Central memory CD4-positive, alpha-beta T cell (primary cell): ENCODE measurements around the gene TRHDE.

Experiments used
- DNase-seq: peaks from one replicate; pipeline ENCODE4 v3.0.0; 2022

The TRHDE gene

DNA sequence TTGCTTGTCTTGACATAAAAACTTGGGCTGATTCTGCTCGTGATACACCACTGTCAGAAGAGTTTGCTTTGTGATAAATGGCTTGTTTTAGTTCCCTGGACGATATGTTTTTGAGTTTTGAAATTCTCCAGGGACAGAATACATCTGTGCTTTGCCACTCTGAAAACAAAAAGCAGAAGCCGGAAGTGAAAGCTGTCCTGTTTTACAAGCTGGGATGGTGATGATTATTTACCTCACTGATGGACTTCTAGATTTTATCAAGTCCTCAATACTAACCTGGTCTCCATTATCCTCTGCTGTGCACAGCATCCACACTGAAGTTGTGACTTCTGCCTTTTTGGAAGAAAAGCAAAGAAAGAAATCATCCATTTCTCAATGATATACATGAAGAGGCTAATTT lies 251.6 kb downstream of the TRHDE start:
- no peak for DNase-seq

DNA sequence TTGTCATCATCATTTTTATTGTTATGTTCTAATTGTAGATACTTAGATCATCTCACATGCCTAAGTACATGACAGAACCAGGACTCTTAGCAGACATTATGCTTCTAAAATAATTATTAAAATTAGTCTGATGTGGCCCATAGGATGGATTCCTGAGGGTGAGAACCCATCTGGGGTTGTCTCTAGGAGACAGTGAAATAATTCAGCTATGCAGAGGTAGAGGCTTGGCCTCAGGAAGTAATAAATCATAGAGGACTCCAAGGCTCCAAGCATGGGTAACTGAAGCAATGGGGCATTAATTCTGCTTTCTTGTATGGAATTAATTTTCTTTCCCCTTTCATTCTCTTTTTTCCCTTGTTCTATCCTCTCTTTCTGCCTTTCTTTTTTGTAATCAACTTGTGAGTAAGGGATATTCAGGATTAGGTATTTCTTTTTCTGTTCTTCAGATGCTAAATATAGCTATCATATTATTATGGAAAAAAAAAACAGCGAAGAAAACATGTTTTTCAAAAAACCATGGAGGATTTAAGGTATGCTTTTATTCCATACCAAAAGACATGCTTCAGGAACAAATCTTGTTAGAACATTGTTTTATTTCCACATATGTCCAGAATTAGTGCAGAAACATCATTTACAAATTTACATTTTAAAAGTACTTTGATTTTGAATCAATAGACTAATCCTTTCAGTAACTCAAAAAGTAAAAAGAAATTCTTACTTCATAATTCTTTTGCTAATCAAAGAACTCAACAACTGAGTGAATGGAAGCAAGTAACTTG lies 263.2 kb downstream of the TRHDE start:
- DNase-seq, result no peak

- no peak for DNase-seq
These were observed 268.6 kb downstream of the TRHDE start for GRCh38 chr12:72540811-72541210.

- DNase-seq, result no peak
These were observed 271.8 kb downstream of the TRHDE start for GRCh38 chr12:72543777-72544467.

- no peak for DNase-seq
These were observed 273.9 kb downstream of the TRHDE start for GRCh38 chr12:72546106-72546505.

DNA sequence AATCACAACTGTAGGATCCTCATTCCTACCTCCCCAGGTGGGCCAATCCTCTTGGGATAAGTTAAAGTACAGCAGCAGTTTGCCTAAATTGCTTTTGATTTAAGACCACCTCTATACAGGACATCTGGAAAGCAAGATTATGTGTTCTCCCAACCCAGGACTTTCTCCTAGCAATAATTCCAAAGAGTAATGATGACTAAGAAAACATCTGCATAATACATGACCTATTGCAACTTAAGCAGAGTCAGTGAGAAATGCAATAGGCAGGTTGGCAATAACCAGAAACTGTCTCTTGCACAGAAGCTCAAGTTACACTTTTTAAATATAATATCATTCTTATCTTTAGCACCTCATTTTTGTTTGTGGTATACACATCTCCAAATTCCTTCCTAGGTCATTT lies 275.4 kb downstream of the TRHDE start:
- no peak for DNase-seq

DNA sequence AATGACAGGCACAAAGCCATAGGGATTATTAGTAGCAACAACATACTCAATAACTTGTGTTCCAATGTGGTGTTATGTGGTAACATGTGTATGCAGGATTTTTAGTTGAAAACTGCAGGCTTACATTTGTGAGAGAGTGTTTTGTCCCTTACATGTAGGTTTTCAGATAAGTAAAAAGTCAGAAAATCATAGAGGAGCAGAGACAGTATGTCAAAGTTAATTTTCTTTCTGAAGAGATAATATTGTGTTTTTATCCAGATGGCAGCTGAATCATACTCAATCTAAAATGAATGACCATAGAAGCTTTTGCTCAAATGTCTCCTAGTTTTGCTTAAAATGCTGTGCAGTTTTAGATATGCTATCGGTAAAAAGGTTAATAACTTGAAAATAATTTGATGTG lies 277.0 kb downstream of the TRHDE start:
- no peak for DNase-seq

GRCh38 chr12:72560003-72560769 lies 288.0 kb downstream of the TRHDE start:
- DNase-seq, result no peak

DNA sequence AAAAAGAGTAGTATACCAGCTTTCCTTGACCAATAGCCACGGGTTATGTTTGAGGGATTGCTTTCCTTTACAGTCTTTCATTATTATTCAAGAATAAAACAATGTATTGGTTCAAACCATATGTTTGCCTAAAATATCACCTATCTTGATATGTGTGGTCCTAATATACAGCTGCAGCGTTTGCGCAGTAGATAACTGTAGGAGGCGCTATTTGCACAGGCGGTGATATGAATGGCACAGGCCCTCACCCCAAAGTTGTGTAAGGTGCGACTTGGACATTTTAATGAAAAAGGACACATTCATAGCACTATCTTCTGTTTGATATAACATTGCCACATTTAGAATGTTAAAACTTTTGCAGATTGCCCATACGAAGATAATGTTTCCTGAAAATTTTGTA lies 298.4 kb downstream of the TRHDE start:
- no peak for DNase-seq

DNA sequence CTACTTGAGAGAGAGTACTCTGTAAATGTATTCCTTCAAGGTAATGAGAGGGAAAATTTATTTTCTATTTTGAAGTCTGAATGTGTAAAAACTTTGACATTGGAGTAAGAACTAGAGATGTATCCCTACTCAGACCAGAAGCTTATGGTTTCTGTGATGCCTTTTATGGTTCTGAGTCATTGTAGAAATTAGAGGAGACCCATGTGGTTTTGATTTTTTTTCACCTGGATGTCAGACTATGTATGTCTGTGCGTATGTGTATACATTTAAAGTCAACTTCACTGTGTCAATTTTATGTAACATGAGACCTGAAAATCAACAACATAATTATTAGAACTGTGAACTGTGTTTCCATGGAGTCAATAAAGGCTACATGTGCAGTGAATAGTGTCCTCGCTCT lies 302.0 kb downstream of the TRHDE start:
- DNase-seq, result no peak

- no peak for DNase-seq
These were observed 306.2 kb downstream of the TRHDE start for GRCh38 chr12:72578327-72578726.

DNA sequence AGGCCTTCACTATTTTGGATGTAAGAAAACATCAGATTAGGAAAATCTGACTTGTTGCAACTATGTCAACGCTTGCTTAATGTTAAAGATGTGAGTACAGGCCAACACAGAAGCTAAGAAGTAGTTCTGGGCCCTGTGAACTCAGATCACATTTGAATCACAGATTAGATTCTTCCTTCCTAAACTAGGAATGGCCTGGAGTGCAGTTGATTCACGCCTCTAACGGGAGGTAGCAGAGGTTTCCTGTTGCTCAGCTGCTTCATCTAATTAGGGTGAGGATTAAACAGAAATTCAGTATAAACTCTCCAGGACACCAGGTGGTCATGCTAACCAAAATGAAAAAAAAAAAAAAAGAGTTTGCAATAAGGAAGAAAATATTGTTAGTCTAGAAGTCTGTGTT lies 314.3 kb downstream of the TRHDE start:
- DNase-seq, result no peak

DNA sequence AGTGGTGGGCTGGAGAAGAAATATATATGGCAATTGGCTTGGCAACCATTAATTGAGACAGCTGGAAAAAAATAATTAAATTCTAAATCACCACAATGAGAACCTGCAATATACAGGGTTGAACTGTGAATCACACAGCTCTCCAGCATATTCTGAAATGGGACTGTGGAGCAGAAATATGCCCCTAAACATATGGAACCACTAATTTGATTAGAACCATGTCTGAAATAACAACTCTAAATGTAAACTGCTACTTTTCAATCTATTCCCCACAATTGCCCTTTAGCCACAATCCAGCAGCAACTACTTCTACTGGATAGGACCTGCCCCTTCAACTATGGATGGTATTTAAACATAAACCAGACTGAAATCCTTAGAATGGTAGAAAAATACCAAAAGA lies 330.4 kb downstream of the TRHDE start:
- no peak for DNase-seq

DNA sequence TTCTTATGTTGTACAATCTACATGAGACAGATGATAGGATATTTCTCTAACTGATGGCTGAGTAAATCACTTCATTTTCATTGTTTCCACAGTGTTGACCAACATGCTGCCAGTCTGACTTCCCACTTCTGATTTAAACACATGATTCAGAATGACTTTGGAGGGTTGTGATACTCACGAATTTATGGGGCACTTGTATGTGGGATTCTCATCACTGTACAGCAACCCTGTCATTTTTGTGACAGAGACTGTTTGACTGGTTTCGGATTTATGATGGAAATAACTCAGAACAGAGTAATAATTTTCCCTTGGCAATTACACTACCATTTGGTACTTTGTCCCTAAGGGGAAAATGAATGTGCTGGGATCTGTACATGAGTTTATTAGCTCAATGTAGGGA lies 333.8 kb downstream of the TRHDE start:
- DNase-seq, result no peak

DNA sequence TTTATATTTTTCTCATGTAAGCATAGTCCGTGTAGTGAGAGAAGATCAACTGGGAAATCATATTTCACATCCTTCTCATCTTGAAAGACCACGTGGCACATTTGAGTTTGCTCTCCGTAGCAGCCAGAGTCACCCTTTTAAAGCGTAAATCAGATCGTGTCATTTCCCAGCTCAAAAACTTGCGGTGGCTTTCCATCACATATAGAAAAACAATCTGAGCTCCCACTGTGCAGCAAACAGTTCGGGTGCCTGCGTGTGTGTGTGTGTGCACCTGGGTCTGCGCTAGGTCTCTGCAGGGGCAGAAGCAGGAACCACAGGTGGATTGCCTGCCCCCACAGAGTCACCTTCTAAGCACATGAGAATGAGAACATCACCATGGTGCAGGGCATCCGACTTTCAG lies 338.2 kb downstream of the TRHDE start:
- DNase-seq, result no peak

DNA sequence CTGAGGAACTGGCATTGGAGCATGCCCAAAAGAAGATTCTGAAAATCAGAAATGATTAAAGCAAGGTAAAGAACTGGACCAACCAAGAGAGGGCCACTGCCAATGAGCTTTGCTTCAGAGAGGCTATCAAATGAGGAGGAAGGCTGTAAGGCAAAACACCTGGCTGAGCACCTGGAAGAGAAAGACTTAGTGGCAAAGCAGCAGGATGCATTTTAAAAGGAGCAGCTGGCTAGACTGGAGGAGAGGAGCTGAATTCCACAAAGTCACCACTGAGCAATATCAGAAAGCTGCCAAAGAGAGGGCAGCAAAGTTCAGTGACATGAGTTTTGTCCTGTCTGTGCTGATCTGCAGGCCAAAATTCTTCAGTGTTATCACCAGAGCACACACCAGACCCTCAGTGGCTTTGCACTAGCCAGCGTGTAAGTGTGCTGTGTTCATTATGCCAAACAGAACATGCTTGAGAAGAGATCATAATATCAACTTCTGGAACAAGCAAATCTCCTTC lies 338.7 kb downstream of the TRHDE start:
- no peak for DNase-seq

- no peak for DNase-seq
These were observed 340.0 kb downstream of the TRHDE start for GRCh38 chr12:72612171-72612570.

- no peak for DNase-seq
These were observed 346.6 kb downstream of the TRHDE start for GRCh38 chr12:72618764-72619163.

DNA sequence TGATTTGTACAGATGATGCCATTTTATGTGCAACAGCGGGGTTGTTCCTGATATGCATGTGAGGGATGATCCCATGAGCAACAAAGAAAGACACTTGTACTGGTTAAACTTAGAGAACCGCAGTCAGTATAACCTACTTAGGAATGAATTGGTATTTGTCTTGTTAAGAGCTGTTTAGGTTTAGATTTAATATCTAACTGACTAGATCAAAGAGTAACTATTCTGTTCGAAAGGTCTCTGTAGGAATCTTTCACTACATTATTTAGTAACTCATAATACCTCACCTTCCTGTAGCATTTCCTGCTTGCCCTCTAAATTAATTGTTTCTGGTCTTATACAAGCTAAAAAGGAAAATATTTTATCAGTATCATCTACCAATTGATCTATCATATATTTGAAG lies 350.4 kb downstream of the TRHDE start:
- no peak for DNase-seq

- no peak for DNase-seq
These were observed 359.9 kb downstream of the TRHDE start for GRCh38 chr12:72631926-72632685.

- no peak for DNase-seq
These were observed 370.5 kb downstream of the TRHDE start for GRCh38 chr12:72642706-72643105.

- DNase-seq, result no peak
These were observed 375.0 kb downstream of the TRHDE start for GRCh38 chr12:72647139-72647538.

DNA sequence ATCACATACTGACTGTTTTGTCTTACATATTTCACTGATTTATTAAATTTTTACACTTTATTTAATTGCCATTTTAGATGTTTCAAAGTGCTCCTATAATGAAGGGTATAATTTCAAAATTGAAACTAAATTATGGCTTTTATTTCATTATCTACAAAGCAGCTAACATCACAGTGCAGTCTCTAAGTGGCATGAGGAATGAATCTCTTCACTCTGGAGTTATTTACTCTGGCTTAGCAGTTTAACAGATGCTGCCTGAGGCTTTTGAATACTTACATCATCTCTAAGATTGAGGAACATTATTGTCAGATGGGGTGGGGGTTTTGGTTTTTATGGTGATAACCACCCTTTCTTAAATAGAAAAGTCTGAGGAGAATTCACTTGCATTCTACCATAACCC lies 386.4 kb downstream of the TRHDE start:
- DNase-seq, result no peak
